GM12878 (cell line): ENCODE results near the gene AEN. TPM values are rescaled to one million over a fixed set of nuclear protein-coding genes. Genes with fewer than 3 reads are reported as not detected.

Experiments used
- ATAC-seq: fragments of 200-7000 bp; cut with Tn5 transposase; 3 replicates; pipeline ENCODE4 v1.9.1; 2020; ENCODE audit warnings: mild to moderate bottlenecking, moderate library complexity
- BruUV-seq: library from RNA; stranded (reverse); fragments of 400-500 nt; replicated peaks from 2 replicates; lab custom pipeline; 2021; lab: Mats Ljungman, UMichigan
- CTCF ChIA-PET: fragments of 300-600 bp; sonication (Branson Sonifier 250); formaldehyde crosslinking; extraction: SDS; loops from one replicate; lab custom pipeline; 2021; ENCODE audit warnings: inconsistent platforms; lab: Yijun Ruan, JAX
- POLR2A ChIA-PET: fragments of 350-600 bp; formaldehyde crosslinking; extraction: SDS; loops from one replicate; lab custom pipeline; 2021; ENCODE audit warnings: inconsistent platforms; lab: Charles Lee
- RAD21 ChIA-PET: fragments of 300-600 bp; sonication (Branson Sonifier 250); formaldehyde crosslinking; loops from one replicate; lab custom pipeline; 2023; ENCODE audit warnings: antibody characterized with exemption; ENCODE audit not compliant: unreplicated experiment; lab: Charles Lee
- SMC1A ChIA-PET: fragments of 300-600 bp; sonication (Branson Sonifier 250); formaldehyde crosslinking; loops from one replicate; lab custom pipeline; 2023; ENCODE audit not compliant: unreplicated experiment, uncharacterized antibody; lab: Charles Lee
- DNase-seq: peaks from one replicate; pipeline ENCODE4 v3.0.0-alpha.2; 2011; ENCODE audit warnings: low read depth, low spot score
- FAIRE-seq: peaks from 3 replicates; lab custom pipeline; 2011; peaks lifted over from hg19 to GRCh38; lab: Jason Lieb, UNC
- H2AFZ ChIP-seq: 2 replicates; pipeline ENCODE4 v1.6.0; 2011; ENCODE audit warnings: low read depth, low read length, control low read depth; ENCODE audit not compliant: control insufficient read depth
- H3K27ac ChIP-seq: 2 replicates; pipeline ENCODE4 v1.5.1; 2011; ENCODE audit warnings: control low read depth; ENCODE audit not compliant: control insufficient read depth, insufficient read depth
- H3K27me3 ChIP-seq, 2 experiments: replicated peaks in 1 of 2; 2 replicates each; pipeline versions ENCODE4 v1.6.0 to v1.6.1; 2011; ENCODE audit warnings: low read length in 1 of 2; ENCODE audit not compliant: control insufficient read depth in 2 of 2, insufficient read depth in 2 of 2
- H3K36me3 ChIP-seq, 2 experiments: 2 replicates each; pipeline ENCODE4 v1.5.1; 2011; ENCODE audit warnings: low read length in 1 of 2; ENCODE audit not compliant: control insufficient read depth in 2 of 2, insufficient read depth in 2 of 2
- H3K4me1 ChIP-seq: 2 replicates; pipeline ENCODE4 v1.6.1; 2011; ENCODE audit warnings: mild to moderate bottlenecking, low read length, moderate library complexity, mixed read lengths; ENCODE audit not compliant: control insufficient read depth, insufficient read depth
- H3K4me2 ChIP-seq: 2 replicates; pipeline ENCODE4 v1.6.0; 2011; ENCODE audit warnings: control low read depth; ENCODE audit not compliant: control insufficient read depth, insufficient read depth
- H3K4me3 ChIP-seq: fragments of 200-600 bp; sonication (generic); 2 replicates; pipeline ENCODE4 v1.5.1; 2016
- H3K79me2 ChIP-seq: 2 replicates; pipeline ENCODE4 v1.6.0; 2011; ENCODE audit warnings: low read length; ENCODE audit not compliant: control insufficient read depth, insufficient read depth
- H3K9ac ChIP-seq: 2 replicates; pipeline ENCODE4 v1.8.0; 2011; ENCODE audit warnings: low read length, control low read depth, mixed read lengths; ENCODE audit not compliant: control insufficient read depth, insufficient read depth
- H3K9me3 ChIP-seq: replicated peaks from 3 replicates; pipeline ENCODE4 v1.5.1; 2011; ENCODE audit warnings: mild to moderate bottlenecking, low read length; ENCODE audit not compliant: control insufficient read depth, insufficient read depth
- H4K20me1 ChIP-seq: 2 replicates; pipeline ENCODE4 v1.6.0; 2011; ENCODE audit not compliant: control insufficient read depth, insufficient read depth
- CHD1 ChIP-seq: IDR thresholded peaks from 2 replicates; pipeline ENCODE4 v1.6.1; 2012; ENCODE audit warnings: low read depth, low read length, improper control_type of control experiment
- EGR1 ChIP-seq, 2 experiments: IDR thresholded peaks; 1 replicate in 1 of 2; 2 replicates in 1 of 2; pipeline ENCODE4 v1.6.1; 2011 to 2012; ENCODE audit warnings: low read depth in 2 of 2, low read length in 2 of 2, borderline replicate concordance in 1 of 2, mild to moderate bottlenecking in 1 of 2, moderate library complexity in 1 of 2
- IKZF1 ChIP-seq: fragments of 450-650 bp; conservative IDR thresholded peaks from 2 replicates; pipeline ENCODE4 v1.6.1; 2017; ENCODE audit warnings: antibody characterized with exemption, mild to moderate bottlenecking
- MYC ChIP-seq: IDR thresholded peaks from 2 replicates; pipeline ENCODE4 v1.6.1; 2011; ENCODE audit warnings: mild to moderate bottlenecking, low read length, moderate library complexity, inconsistent platforms; ENCODE audit not compliant: insufficient read depth, insufficient replicate concordance, insufficient read length, severe bottlenecking
- NFXL1 ChIP-seq: fragments of 450-650 bp; IDR thresholded peaks from 2 replicates; pipeline ENCODE4 v1.6.1; 2017; ENCODE audit warnings: antibody characterized with exemption, mild to moderate bottlenecking, borderline replicate concordance
- SIX5 ChIP-seq: IDR thresholded peaks from 2 replicates; pipeline ENCODE4 v1.6.1; 2011; ENCODE audit warnings: mild to moderate bottlenecking, low read depth, low read length, moderate library complexity; ENCODE audit not compliant: severe bottlenecking
- SMC3 ChIP-seq: IDR thresholded peaks from 2 replicates; pipeline ENCODE4 v1.6.1; 2011; ENCODE audit warnings: low read length, improper control_type of control experiment, borderline replicate concordance
- SUZ12 ChIP-seq: fragments of 200-600 bp; sonication (generic); IDR thresholded peaks from one replicate; pipeline ENCODE4 v1.6.1; 2018; ENCODE audit warnings: antibody characterized with exemption, mild to moderate bottlenecking; ENCODE audit not compliant: unreplicated experiment
- TARDBP ChIP-seq: IDR thresholded peaks from 2 replicates; pipeline ENCODE4 v1.6.1; 2016; ENCODE audit warnings: borderline replicate concordance
- TCF3 ChIP-seq: IDR thresholded peaks from 2 replicates; pipeline ENCODE4 v1.6.1; 2012; ENCODE audit warnings: low read depth, mild to moderate bottlenecking, low read length, borderline replicate concordance; ENCODE audit not compliant: insufficient read depth
- ZBTB40 ChIP-seq: fragments of 450-650 bp; IDR thresholded peaks from 2 replicates; pipeline ENCODE4 v1.6.1; 2016; ENCODE audit warnings: mild to moderate bottlenecking, moderate library complexity, borderline replicate concordance
- ZNF687 ChIP-seq: fragments of 450-650 bp; IDR thresholded peaks from 2 replicates; pipeline ENCODE4 v1.6.1; 2017; ENCODE audit warnings: mild to moderate bottlenecking, moderate library complexity
- WGBS: methylation state at CpG from one replicate; pipeline ENCODE4 v1.1.6; 2016; ENCODE audit warnings: low lambda C conversion rate; ENCODE audit not compliant: insufficient replicate concordance, insufficient coverage; ENCODE audit errors: missing lambda C conversion rate; 5-methylcytosine and 5-hydroxymethylcytosine counted together
- in situ Hi-C: fragments of 300-500 bp; cut with MboI; formaldehyde crosslinking; loops from 9 replicates; pipeline ENCODE4 v1.14.3; 2018; ENCODE audit warnings: mixed read lengths
- intact Hi-C: fragments of 100-400 bp; cut with micrococcal nuclease; formaldehyde crosslinking; loops from one replicate; pipeline ENCODE4 v1.14.2; 2022; ENCODE audit not compliant: unreplicated experiment
- polyA plus RNA-seq, 11 experiments: library from polyadenylated mRNA; depleted of rRNA in 4 of 11; unstranded in 6 of 11; stranded (reverse) in 5 of 11; fragments of >200 nt; fragmentation: Nextera tagmentation in 4 of 11; fragmentation: Illumina TruSeq in 1 of 11; extraction: Ambion mirVana in 4 of 11; extraction: Trizol in 1 of 11; gene quantifications; 1 replicate in 1 of 11; 2 replicates in 10 of 11; pipeline versions ENCODE4 v1.2.1 to v1.2.3, GENCODE V29; 2011 to 2016; ENCODE audit warnings: inconsistent platforms in 2 of 11, missing spikeins in 2 of 11, low read depth in 1 of 11
- total RNA-seq, 4 experiments: library from RNA; depleted of rRNA in 3 of 4; stranded (reverse); fragments of >200 nt in 3 of 4; fragmentation: Illumina TruSeq in 1 of 4; extraction: Trizol in 1 of 4; gene quantifications; 2 replicates each; pipeline versions ENCODE4 v1.2.1 to v1.2.3, GENCODE V29; 2013 to 2021

The AEN gene
- total and polyA plus RNA-seq, 10 of the 15 experiments (the other 5 are each of a cell fraction or from before 2014, with no cell fraction given) = 11.7 to 81.2 (median 53.7) TPM

- SMC1A ChIA-PET = interaction anchor here (0.6 to 3.6 kb wide), 34 partner anchors 9 to 281 kb away, joined by 3 to 43 read pairs (median 5); partner anchors contain the start of genes ISG20 and MRPL46
- Histone ChIP-seq H3K9me3 (no peaks in the 10 kb centered on the region), H3K4me3 (peak overlapping the region; percentile 83), H3K4me1 (peaks cover 57% of the 10 kb centered on the region), H3K36me3 (peaks cover 21 to 28% of the 10 kb centered on the region in 2 experiments), H4K20me1 (peaks cover 24% of the 10 kb centered on the region), H2AFZ (no peak overlapping the region), H3K79me2 (peaks cover 82% of the 10 kb centered on the region), H3K4me2 (peak overlapping the region; percentile 98), H3K27me3 (no peaks in the 10 kb centered on the region), H3K27ac (peak overlapping the region; percentile 97), H3K9ac (peak overlapping the region; percentile 66)
- DNase-seq (no peak), ATAC-seq (peak; percentile 63), FAIRE-seq (peak; percentile 88)
- CTCF ChIA-PET = interaction anchor here (0.6 to 5.4 kb wide), 45 partner anchors 9 to 866 kb away, joined by 3 to 79 read pairs (median 4); partner anchors contain the start of genes MRPL46 and MRPS11
- BruUV-seq = no TSS peak
- 5% methylated on average over 19 of the region's 19 CpGs for WGBS
- intact Hi-C loops (loop anchor here (1.0 to 5.0 kb wide), 6 partner anchors 32 to 270 kb away; partner anchors contain the start of genes DET1 and HAPLN3), in situ Hi-C loops (loop anchor here (5.0 kb wide), 1 partner anchor 147 kb away; no protein-coding TSS in a partner anchor)
- RAD21 ChIA-PET = interaction anchor here (0.7 to 3.7 kb wide), 28 partner anchors 8 to 394 kb away, joined by 3 to 40 read pairs (median 5); partner anchors contain the start of genes MRPL46 and MRPS11
- POLR2A ChIA-PET = interaction anchor here (0.6 to 2.4 kb wide), 6 partner anchors 11 to 1036 kb away, joined by 3 to 8 read pairs (median 4); no protein-coding TSS in a partner anchor
- TF ChIP-seq SMC3 (peak; percentile 70; the same call in 1 of the 2 replicates), ZNF687 (peak; percentile 42), SUZ12 (no peak), IKZF1 (peak; percentile 38; the same call in 1 of the 2 replicates), EGR1 (IDR thresholded peaks at IDR 0.05; ENCODE audit: borderline replicate concordance in 1 of 2, low read depth in 2 of 2, low read length in 2 of 2) (no peak), TCF3 (no peak), MYC (no peak), ZBTB40 (no peak), SIX5 (no peak), CHD1 (no peak), NFXL1 (no peak), TARDBP (no peak)
Observed at GRCh38 chr15:88624156-88624970, 3.2 kb downstream of the AEN start.
